Activated CD4-positive, alpha-beta T cell treated with anti-CD3 and anti-CD28 coated beads, Interleukin-2, amount 10 ng/mL, durations not matched to agents 24 days and 14 days (primary cell): ENCODE data around the gene DDX43. TPM values are rescaled to one million over a fixed set of nuclear protein-coding genes. Genes with fewer than 3 reads are reported as not detected.
"Not testable (repeated sequence)": the region's sequence is repeated elsewhere in the genome, so short reads cannot be mapped to it uniquely, and the experiment has no call there.

ENCODE experiments used
- DNase-seq: peaks from one replicate; pipeline ENCODE4 v3.0.0; 2022
- H3K27ac Mint-ChIP-seq: one replicate; pipeline ENCODE4 v1.8.0; 2022; ENCODE audit warnings: mild to moderate bottlenecking, mixed read lengths
- H3K27me3 Mint-ChIP-seq: one replicate; pipeline ENCODE4 v1.8.0; 2022; ENCODE audit warnings: mixed read lengths
- H3K36me3 Mint-ChIP-seq: one replicate; pipeline ENCODE4 v1.8.0; 2022; ENCODE audit warnings: low read depth, mild to moderate bottlenecking, mixed read lengths
- H3K4me1 Mint-ChIP-seq: one replicate; pipeline ENCODE4 v1.8.0; 2021; ENCODE audit warnings: mixed read lengths
- H3K4me3 Mint-ChIP-seq: one replicate; pipeline ENCODE4 v1.8.0; 2022; ENCODE audit warnings: mild to moderate bottlenecking, moderate library complexity, mixed read lengths
- H3K9me3 Mint-ChIP-seq: one replicate; pipeline ENCODE4 v1.8.0; 2021; ENCODE audit warnings: mixed read lengths
- intact Hi-C: fragments of 100-400 bp; cut with micrococcal nuclease; formaldehyde crosslinking; loops from one replicate; pipeline ENCODE4 v1.15.1; 2023
- total RNA-seq: library from RNA; stranded (reverse); gene quantifications from 2 replicates; pipeline ENCODE4 v1.2.3, GENCODE V29; 2022

The DDX43 gene
- total RNA-seq, 1 donor from 2014 or later = 0.26 TPM

DNA sequence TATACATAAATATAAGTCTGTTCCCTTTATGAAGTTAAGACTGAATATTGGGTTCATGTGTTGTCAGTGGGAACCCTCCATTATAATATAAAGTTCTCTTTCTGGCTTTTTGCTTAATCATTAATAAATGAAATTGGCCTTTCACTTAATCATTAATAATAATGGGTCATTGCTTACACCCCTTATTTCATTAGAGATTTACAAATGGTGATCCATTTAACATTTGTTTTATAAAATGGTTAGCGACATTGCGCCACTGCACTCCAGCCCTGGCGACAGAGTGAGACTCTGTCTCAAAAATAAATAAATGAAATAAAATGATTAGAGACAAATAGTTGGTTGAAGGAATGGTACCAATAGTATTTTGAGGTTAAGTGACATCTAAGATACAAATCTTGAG, 18.5 kb downstream of the DDX43 start:
- H3K4me1 Mint-ChIP-seq = peaks cover 2% of the 10 kb centered on the region
- intact Hi-C loops = no loop called here
- no peaks in the 10 kb centered on the region for H3K9me3 Mint-ChIP-seq
- no peak overlapping the region for H3K4me3 Mint-ChIP-seq
- no peaks in the 10 kb centered on the region for H3K27me3 Mint-ChIP-seq
- H3K36me3 Mint-ChIP-seq = peaks cover 35% of the 10 kb centered on the region
- no peak overlapping the region for H3K27ac Mint-ChIP-seq
- DNase-seq = no peak

DNA sequence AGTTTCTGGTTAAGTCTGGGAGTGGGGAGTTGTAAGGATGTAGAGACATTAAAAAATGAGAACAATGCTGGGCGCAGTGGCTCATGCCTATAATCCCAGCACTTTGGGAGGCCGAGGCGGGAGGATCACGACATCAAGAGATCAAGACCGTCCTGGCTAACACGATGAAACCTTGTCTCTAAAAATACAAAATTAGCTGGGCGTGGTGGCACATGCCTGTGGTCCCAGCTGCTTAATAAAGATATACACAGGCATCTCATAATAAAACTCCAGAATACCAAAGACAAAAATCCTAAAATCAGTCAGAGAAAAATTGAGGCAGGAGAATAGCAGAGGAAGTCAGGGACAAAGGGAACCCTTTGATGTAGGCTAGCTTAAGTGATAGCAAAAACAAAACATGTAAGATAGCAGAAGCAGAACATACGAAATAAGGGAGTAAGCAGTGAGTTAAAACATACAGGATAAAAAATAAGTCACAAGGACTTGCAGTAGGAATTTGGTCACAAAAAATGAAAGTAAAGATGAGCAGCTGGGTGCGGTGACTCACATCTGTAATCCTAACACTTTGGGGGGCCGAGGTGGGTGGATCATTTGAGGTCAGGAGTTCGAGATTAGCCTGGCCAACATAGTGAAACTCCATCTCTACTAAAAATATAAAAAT, 23.6 kb downstream of the DDX43 start:
- Mint-ChIP-seq H3K36me3 (peaks cover 54% of the 10 kb centered on the region), H3K27ac (no peak overlapping the region), H3K4me1 (peaks cover 17% of the 10 kb centered on the region), H3K4me3 (no peak overlapping the region), H3K27me3 (no peaks in the 10 kb centered on the region), H3K9me3 (no peaks in the 10 kb centered on the region)
- no peak for DNase-seq
- intact Hi-C loops = no loop called here

DNA sequence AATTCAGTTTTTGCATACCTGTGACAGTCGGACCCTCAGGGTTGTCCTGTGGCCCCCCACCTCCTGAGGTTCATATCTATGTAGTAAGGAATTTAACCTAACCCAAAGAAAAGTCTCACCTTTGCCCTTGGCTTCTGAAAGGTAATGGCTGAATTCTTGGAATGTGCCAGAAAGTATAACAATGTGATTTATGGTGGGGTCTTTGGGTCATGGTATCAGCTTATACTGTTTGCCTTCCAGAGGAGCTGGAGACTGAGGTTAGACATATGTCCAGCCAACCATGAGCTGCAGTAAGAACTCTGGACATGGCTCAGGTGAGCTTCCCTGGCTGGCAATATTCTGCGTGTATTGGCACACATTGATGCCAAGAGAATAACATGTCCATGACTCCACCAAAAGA, 26.9 kb downstream of the DDX43 start:
- Mint-ChIP-seq H3K27me3 (no peaks in the 10 kb centered on the region), H3K4me1 (peaks cover 20% of the 10 kb centered on the region), H3K9me3 (no peaks in the 10 kb centered on the region), H3K4me3 (no peak overlapping the region), H3K27ac (peak overlapping the region; percentile 72), H3K36me3 (peaks cover 48% of the 10 kb centered on the region)
- intact Hi-C loops = no loop called here
- no peak for DNase-seq

DNA sequence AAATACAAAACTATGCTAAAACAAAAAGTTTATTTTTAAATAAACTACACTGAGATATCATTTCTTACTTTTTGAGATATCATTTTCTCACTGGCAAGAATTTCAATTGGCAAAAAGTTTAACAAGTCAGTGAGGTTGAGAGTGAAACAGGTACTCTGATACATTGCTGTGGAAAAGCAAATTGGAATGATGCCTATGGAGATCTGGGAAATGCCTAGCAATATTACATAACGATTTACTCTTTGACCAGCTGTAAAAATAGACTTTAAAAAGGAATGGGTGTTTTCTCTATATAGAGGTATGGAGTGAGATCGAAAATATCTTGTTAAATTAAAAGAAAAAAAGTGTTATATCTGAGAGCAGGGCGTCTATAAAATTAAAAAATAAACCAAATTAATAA, 40.6 kb downstream of the DDX43 start:
- no peak overlapping the region for H3K27ac Mint-ChIP-seq
- intact Hi-C loops = no loop called here
- no peaks in the 10 kb centered on the region for H3K9me3 Mint-ChIP-seq
- DNase-seq = no peak
- no peak overlapping the region for H3K4me3 Mint-ChIP-seq
- H3K36me3 Mint-ChIP-seq = peaks cover 53% of the 10 kb centered on the region
- no peaks in the 10 kb centered on the region for H3K27me3 Mint-ChIP-seq
- peaks cover 27% of the 10 kb centered on the region for H3K4me1 Mint-ChIP-seq

DNA sequence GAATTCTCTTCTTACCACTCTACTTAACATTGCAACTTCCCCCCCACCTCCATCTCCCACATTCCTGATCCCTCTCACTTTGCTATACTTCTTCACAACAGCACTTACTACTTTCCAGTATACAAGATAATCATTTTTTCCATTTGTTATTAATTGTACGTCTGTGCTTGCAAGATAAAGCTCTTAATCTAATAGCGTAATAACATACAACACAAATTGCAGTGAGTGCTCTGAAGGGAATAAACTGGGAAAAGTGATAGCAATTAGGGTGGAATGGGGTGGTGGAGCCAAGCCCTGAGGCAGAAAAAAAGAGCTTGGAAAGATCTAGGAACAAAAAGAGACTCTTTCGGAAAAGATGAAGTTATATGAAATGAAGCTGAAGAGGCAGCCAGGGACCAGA, 48.9 kb downstream of the DDX43 start:
- peak overlapping the region; percentile 22 for H3K4me3 Mint-ChIP-seq
- no peaks in the 10 kb centered on the region for H3K9me3 Mint-ChIP-seq
- peak overlapping the region; percentile 52 for H3K27ac Mint-ChIP-seq
- H3K4me1 Mint-ChIP-seq = peaks cover 39% of the 10 kb centered on the region
- no peak for DNase-seq
- intact Hi-C loops = no loop called here
- H3K27me3 Mint-ChIP-seq = no peaks in the 10 kb centered on the region
- H3K36me3 Mint-ChIP-seq = peaks cover 64% of the 10 kb centered on the region

DNA sequence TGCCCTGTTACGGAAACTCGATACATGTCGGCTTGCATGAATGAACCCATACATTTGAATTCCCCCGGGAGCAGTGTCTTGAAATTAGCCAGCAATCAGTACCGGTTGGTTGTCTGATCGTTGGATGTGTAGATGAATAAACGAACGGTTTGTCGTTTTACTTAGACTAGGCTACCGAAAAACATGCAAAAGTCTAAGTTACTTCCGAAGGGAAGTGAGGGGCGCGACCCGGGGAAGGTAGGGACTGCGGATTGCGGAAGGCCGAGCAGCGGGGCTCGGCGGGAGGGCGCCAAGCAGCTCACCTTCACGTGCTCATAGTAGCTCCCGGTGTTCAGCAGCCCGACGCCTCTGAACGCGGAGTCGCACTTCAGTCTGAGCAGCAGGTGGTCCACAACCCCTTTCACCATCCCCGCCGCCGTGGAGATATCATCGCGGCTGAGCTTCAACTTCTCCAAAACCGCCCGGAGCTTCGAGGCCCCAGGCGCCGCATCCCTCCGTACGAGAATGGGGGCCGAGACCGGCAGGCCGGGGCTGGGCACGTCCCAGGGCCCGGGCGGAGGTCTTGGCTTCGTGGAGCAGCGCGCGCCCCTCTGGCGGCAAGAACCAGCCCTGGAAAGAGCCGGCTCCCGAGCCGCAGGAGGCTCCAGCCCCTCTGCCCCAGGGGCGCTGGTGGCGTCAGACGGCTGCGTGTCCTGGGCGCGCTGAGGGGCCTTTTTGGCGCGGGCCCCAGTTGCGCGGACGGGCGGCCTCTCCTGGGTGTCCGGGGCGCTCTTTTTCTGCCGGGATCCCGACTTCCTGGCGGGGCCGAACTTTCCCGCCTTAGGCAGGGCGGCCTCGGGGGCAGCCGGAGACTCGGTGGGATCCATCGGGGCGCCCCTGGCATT, 56.8 kb downstream of the DDX43 start:
- H3K27me3 Mint-ChIP-seq = no peaks in the 10 kb centered on the region
- H3K9me3 Mint-ChIP-seq = no peaks in the 10 kb centered on the region
- H3K4me3 Mint-ChIP-seq = peak overlapping the region; percentile 90
- peak; percentile 83 for DNase-seq
- H3K36me3 Mint-ChIP-seq = peaks cover 29% of the 10 kb centered on the region
- intact Hi-C loops = loop anchor here (1.0 to 10.0 kb wide), 3 partner anchors 10 to 273 kb away; partner anchors contain the start of gene MTO1
- peaks cover 22% of the 10 kb centered on the region for H3K4me1 Mint-ChIP-seq
- peak overlapping the region; percentile 89 for H3K27ac Mint-ChIP-seq

DNA sequence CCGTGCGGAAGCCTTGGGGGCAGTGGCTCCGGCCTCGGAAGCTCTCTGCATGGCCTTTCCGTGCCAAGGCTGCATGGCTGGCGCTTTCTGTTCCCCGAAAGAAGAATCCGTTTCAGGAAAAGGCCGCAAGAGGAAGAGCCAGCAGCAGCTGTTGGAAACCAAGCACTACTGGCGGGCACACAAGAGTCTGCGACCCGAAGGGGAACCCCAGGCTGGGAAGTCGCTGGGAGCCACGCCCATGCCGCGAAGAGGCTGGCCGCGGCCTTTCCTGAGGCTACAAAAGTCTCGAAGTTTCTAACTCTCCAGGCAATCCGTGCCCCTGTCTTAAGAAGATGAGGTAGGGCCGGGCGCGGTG, 57.5 kb downstream of the DDX43 start, which contains the start of gene CGAS:
TSS of gene CGAS (minus strand) at position 191 of the 355 bp plus-strand sequence. CDS start at position 75, 116 bp downstream.
- no peaks in the 10 kb centered on the region for H3K27me3 Mint-ChIP-seq
- H3K36me3 Mint-ChIP-seq = peaks cover 27% of the 10 kb centered on the region
- peaks cover 24% of the 10 kb centered on the region for H3K4me1 Mint-ChIP-seq
- intact Hi-C loops = loop anchor here (1.0 to 10.0 kb wide), 3 partner anchors 9 to 273 kb away; partner anchors contain the start of gene MTO1
- peak within 1 kb of the TSS; percentile 89 for H3K27ac Mint-ChIP-seq
- H3K4me3 Mint-ChIP-seq = peak within 1 kb of the TSS; percentile 90
- H3K9me3 Mint-ChIP-seq = no peaks in the 10 kb centered on the region
- peak; percentile 94 for DNase-seq

DNA sequence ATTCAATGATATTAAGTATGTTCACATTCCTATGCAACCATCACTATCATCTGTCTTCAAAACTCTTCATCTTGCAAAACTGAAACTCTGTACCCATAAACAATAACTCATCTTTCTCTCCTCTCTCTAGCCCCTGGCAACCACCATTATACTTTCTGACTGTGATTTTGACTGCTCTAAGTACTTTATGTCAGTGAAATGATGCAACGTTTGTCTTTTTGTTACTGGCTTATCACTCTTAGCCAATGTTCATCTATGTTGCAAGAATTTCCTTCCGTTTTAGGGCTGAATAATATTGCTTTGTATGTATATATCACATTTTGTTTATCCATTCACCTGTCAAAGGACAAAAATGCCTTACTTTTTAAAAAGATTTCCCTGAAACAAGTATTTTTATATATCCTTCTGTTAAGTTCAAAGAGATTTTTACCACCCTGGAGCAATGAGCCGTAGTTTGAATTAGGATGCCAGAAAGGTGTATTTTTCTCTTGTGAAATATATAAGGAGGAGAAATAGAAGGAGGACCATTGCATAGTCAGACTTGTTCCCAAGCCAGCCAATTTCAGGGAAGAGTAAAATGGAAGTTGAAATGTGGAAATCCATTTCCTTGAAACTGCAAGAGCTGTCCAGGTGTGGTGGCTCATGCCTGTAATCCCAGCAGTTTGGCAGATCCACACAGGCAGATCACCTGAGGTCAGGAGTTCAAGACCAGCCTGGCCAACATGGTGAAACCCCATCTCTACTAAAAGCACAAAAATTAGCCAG, 61.4 kb downstream of the DDX43 start:
- no peak overlapping the region for H3K4me3 Mint-ChIP-seq
- no peaks in the 10 kb centered on the region for H3K36me3 Mint-ChIP-seq
- no peaks in the 10 kb centered on the region for H3K27me3 Mint-ChIP-seq
- H3K9me3 Mint-ChIP-seq = no peaks in the 10 kb centered on the region
- intact Hi-C loops = loop anchor here (10.0 kb wide), 1 partner anchor 269 kb away; no protein-coding TSS in a partner anchor
- peak overlapping the region; percentile 34 for H3K27ac Mint-ChIP-seq
- peaks cover 33% of the 10 kb centered on the region for H3K4me1 Mint-ChIP-seq
- DNase-seq = no peak

DNA sequence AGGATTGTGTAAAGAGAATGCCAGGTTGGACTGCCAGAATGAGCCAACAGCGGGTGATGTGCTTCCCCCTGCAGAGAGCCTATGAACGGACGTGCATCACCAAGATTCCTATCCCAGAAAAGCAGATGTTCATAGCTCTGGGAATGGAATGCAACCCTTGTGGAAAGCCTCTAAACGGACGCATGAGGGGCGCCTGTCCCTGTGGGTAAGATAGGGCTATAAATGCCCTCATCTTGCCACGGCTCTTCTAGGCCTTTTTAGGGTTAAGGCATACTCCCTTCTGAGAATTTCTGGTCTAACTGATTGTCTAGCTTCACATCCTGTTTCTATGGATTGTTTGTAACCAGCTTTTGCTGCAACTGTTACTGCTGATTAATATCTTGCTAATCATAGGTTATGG, 64.8 kb downstream of the DDX43 start:
- Mint-ChIP-seq H3K36me3 (peaks cover 12% of the 10 kb centered on the region), H3K4me1 (peaks cover 42% of the 10 kb centered on the region), H3K27ac (peak overlapping the region; percentile 6), H3K4me3 (peak overlapping the region; percentile 94)
- H3K9me3 Mint-ChIP-seq, DNase-seq, H3K27me3 Mint-ChIP-seq: not testable (repeated sequence)
- intact Hi-C loops = loop anchor here (10.0 kb wide), 1 partner anchor 265 kb away; no protein-coding TSS in a partner anchor

DNA sequence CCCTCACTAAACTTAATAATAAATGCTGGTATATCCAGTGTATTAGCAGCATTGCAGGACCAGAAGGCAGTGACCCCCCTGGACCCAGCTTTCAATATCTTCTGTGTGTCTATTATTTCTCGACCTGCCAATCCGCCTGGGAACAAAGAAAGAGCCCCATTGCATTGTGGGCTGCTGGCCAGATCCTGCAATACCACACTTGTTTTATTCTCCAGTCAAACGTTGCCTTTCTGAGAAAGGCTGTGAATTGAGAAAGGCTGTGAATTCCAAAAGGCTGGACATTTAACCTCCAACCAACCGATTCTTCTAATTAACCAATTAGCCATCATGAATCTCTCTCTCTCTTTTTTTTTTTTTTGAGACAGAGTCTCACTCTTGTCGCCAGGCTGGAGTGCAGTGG, 65.4 kb downstream of the DDX43 start:
- Mint-ChIP-seq H3K27ac (peak overlapping the region; percentile 77), H3K27me3 (no peaks in the 10 kb centered on the region), H3K4me3 (peak overlapping the region; percentile 94), H3K9me3 (no peaks in the 10 kb centered on the region), H3K4me1 (peaks cover 42% of the 10 kb centered on the region), H3K36me3 (peaks cover 12% of the 10 kb centered on the region)
- intact Hi-C loops = loop anchor here (2.0 to 5.0 kb wide), 5 partner anchors 61 to 838 kb away; partner anchors contain the start of genes EEF1A1, KCNQ5 and SLC17A5
- no peak for DNase-seq

DNA sequence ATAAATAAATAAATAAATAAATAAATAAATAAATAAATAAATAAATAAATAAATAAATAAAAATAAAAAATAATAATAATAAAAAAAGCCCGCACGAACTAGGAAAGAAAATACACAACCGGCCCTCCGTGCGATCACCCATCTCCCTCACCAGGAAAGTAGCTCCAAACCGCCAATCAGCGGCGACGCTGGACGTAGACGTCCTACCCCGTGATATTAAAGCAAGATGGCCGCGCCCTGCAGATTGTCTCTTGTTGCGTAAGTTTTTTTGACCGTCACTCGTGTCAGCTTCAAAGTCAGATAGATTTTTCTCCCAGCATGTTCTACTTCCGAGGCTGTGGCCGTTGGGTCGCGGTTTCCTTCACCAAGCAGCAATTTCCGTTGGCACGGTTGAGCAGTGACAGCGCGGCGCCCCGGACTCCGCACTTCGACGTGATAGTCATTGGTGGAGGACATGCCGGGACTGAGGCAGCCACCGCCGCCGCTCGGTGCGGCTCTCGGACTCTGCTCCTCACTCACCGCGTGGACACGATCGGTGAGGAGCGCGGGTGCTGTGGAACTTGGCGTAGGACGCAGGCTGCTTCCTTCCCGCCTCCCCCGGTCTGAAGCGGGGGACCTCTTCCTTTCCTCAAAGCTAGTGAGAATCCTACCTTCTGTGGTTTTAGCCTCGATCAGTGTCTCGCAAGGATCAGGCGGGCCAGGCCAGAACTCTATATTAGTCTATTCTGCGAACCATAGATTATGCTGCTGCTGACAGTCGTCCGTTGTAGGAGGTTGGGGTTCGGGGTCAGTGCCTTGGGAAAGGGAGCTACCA, 67.1 kb downstream of the DDX43 start, which contains the start of gene MTO1:
TSS of gene MTO1 (plus strand) at position 201 of the 814 bp plus-strand sequence. CDS start at position 319, 118 bp downstream.
- DNase-seq = peak; percentile 93
- H3K9me3 Mint-ChIP-seq = no peaks in the 10 kb centered on the region
- intact Hi-C loops = loop anchor here (1.0 to 5.0 kb wide), 6 partner anchors 9 to 839 kb away; partner anchors contain the start of genes CGAS, EEF1A1, KCNQ5 and SLC17A5
- peaks cover 21% of the 10 kb centered on the region for H3K36me3 Mint-ChIP-seq
- peaks cover 45% of the 10 kb centered on the region for H3K4me1 Mint-ChIP-seq
- H3K27me3 Mint-ChIP-seq = no peaks in the 10 kb centered on the region
- H3K4me3 Mint-ChIP-seq = peak within 1 kb of the TSS; percentile 94
- H3K27ac Mint-ChIP-seq = peak within 1 kb of the TSS; percentile 98
